Activated CD4-positive, alpha-beta T cell treated with anti-CD3 and anti-CD28 coated beads, Interleukin-2, amount 50 U/mL, for 24 hours (primary cell): ENCODE results near the gene POU5F1.
A peak's percentile ranks its signal among the peaks of the same experiment; 100 is the strongest.
"Not testable (repeated sequence)": the region's sequence is repeated elsewhere in the genome, so short reads cannot be mapped to it uniquely, and the experiment has no call there.

Experiments used
- DNase-seq, 2 donors: peaks; one replicate each; pipeline ENCODE4 v3.0.0-alpha.2; 2020; ENCODE audit warnings: low read depth in 1 of 2, low spot score in 1 of 2

The POU5F1 gene

GRCh38 chr6:31170600-31170881 lies at the start of gene POU5F1:
Gene POU5F1 (minus strand): TSS chr6:31170682. CDS start chr6:31170620, 62 bp downstream.
- DNase-seq: no peak

DNA sequence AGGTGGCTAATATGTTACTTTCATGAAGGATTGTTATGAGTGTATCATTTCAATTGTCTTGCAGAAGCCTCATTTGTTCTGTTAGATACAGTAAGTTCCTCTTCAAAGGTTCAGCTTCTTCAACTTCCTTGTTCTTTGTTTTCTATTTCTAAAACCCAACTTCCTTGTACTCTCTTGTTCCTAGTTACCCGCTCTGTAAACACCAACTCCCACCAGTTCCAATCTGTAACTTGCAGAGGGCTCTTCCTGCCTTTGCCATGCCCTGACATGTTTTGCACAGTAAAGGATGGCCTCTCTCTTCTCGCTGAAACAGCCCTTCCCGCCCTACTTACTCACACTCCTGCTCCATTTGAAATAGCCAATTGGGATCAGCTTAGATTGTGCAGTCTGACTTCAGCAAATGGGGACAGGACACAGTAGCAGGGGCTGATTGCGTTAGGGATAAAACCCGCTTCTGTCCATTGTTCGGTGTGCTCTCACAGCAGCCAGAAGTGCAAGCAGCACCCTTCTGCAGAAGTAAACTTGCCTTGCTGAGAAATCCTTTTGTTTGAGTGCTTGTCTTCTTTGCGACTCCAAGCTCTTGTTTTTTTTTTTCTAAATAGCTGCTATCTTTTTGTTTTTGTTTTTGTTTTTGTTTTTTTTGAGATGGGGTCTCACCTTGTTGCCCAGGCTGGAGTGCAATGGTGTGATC lies 45.9 kb upstream of the POU5F1 start:
- no peak for DNase-seq

DNA sequence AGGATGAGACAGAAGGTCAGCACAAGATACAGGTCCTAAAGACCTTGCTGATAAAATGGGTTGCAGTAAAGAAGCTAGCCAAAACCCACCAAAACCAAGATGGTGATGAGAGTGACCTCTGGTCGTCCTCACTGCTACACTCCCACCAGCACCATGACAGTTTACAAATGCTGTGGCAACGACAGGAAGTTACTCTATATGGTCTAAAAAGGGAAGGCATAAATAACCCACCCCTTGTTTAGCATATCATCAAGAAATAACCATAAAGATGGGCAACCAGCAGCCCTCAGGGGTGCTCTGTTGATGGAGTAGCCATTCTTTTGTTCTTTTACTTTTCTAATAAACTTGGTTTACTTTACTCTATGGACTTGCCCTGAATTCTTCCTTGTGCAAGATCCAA lies 44.7 kb upstream of the POU5F1 start:
- DNase-seq: not testable (repeated sequence)

DNA sequence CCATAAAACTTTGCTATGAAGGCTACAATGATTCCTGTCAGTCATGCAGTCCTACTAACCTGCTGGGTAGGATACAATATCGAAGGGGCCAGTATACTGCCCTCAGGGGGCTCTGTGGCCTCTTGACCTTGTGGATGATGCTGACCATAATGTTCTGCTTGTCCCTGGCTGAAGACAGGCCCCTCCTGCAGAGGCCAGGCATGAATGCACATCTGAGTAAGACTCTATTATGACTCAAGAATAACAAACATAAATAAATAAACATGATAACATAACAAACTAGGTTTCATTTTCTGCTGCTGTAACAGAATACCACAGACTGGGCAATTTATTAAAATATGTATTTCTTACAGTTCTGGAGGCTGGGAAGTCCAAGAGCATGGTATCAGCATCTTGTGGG lies 44.0 kb upstream of the POU5F1 start:
- no peak for DNase-seq

DNA sequence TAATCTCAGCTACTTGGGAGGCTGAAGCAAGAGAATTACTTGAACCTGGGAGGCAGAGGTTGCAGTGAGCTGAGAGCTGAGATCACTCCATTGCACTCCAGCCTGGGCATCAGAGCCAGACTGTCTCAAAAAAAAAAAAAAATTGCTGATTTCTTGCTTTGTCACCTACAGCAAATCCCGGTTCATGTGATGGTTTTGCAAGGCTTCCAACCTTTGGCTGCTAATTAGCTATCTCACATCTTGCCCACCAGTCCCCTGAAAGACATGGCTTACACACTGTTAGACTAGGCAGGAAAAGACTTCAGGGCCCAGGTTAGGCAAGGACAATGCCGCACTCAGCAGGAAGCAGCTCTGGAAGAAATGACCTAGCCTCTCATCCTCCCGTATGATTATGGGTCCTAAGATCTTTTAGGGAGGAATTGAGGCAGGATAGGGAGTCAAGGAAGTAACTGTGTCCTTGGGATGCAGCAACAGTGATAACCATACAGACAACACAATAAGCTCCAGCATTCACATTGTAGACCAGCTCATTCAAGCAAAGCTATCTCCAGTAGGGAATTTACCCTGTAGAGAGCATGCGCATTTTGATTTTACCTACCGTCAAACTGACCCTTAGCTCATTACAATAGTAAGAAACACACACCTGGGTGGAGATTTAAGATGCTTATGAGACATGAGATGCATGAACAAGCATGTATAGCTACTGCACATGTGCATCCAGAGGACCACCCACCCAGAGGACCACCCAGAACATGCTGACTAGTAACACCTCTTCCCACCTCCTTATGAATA lies 40.5 kb upstream of the POU5F1 start:
- no peak for DNase-seq

GRCh38 chr6:31210123-31210522 lies 39.6 kb upstream of the POU5F1 start:
- DNase-seq: no peak

- no peak for DNase-seq
Observed at GRCh38 chr6:31209137-31209536, 38.7 kb upstream of the POU5F1 start.

DNA sequence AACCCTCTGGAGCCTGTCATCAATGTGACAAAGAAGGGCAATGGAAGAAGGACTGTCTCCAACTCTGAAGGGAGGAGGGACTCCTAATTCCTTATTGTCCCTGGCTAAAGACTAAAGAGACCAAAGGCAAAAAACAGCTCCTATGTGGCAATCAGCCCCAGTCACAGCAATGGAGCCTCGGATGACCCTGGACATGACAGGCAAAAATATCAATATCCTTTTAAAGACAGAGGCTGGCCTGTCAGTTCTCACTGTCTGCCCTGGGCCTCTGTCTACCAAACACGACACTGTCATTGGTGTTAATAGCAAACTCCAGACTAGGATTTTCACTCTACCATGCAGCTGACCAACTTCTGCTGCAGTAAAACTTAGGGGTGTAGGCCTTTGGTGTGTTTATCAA lies 38.0 kb upstream of the POU5F1 start:
- no peak for DNase-seq

DNA sequence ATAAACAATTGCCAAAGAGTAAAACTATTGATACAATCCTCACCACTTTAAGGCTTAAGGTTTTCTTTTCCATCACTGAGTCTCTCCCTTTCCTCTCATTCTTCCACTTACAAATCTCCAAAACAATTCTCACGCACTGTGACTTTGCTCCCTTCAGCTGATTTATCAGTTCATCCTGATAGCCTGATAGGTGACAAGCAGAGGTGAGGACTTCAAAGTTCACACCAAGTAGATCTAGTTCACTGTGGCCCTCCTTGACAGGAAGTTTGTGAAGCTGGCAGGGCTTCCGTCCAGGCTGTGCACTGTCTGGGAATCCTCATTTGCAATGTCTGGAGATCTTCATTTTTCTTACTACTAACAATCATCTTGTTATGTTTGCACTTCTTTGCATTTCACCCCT lies 35.2 kb upstream of the POU5F1 start:
- DNase-seq: no peak

GRCh38 chr6:31204751-31205145 lies 34.3 kb upstream of the POU5F1 start:
- no peak for DNase-seq

GRCh38 chr6:31203345-31203979 lies 33.0 kb upstream of the POU5F1 start:
- peak in 1 of 2 donors; percentile 70 for DNase-seq

DNA sequence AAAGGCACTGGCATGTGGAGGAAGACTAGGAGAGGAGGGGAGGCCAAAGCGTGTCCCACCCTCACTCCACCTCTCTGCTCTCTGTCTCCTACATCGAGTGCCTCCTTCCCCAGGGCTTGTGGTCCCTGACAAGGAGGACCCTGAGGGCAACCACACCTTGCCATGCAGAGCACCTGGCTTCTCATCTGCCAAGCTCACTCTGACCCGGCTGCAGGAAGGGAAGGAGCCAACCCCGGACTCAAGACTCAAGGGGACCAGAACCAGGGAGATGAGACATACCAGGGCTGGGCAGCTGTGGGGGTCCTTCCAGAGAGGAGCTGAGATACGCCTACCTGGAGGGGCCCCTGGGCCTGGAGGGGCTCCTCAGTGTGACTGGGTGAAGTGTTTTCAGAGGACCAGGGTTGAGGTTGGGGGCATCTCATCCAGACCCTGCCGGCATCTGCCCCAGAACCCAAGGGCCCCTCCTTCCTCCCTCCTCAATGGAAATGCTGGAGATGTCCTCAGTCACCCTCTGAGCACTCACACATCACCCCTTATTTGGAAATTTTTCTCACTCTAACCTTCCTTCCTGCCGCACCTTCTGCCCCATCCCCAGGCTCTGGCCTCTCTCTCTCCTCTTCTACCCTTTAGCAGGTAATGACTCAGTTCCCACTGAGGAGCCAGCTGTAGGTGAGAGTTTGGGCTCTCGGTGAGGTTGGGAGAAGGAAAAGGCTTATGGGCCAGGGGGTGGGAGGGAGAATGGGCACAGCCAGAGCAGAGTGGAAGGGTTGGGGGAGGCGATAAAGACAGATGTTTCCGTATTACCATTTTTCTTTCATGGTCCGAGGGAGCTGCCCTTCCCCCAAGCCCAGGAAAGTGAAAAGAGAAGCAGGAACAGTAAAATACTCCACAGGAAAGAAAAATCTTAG lies 32.0 kb upstream of the POU5F1 start:
- DNase-seq: no peak

DNA sequence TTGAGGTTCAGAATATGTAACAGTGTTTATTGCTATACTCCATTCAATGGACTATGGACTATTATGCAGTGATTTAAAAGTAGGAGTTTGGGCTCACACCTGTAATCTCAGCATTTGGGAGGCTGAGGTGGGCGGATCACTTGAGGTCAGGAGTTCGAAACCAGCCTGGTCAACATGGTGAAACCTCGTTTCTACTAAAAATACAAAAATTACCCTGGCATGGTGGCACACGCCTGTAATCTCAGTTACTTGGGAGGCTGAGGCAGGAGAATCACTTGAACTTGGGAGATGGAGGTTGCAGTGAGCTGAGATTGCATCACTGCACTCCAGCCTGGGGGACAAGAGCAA lies 28.6 kb upstream of the POU5F1 start:
- not testable (repeated sequence) for DNase-seq

- DNase-seq: peak; percentile 79 to 92
Observed at GRCh38 chr6:31197559-31198305, 27.2 kb upstream of the POU5F1 start.

GRCh38 chr6:31196251-31197022 lies 26.0 kb upstream of the POU5F1 start:
- DNase-seq: not testable (repeated sequence)

GRCh38 chr6:31195308-31195979 lies 25.0 kb upstream of the POU5F1 start:
- DNase-seq: not testable (repeated sequence)

GRCh38 chr6:31194061-31194834 lies 23.8 kb upstream of the POU5F1 start:
- DNase-seq: no peak

DNA sequence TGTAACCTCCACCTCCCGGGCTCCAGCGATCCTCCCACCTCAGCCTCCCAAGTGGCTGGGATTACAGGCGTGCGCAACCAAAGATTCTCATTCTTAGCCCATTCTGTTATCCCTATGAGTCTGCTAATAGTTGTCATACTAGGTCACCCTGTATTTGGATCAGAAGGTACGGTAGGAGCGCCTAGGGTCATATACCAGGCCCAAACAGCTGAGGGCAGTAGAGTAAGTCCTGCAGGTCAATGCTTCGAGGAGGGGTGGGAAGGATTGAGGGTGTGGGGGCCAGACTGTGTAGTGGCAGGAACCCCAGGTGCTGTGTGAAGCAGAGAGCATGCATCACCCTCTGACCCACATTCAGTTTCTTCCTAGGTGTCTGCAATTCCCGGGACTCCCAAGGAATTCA lies 22.7 kb upstream of the POU5F1 start:
- no peak for DNase-seq
